Measurements from ENCODE around the gene EFEMP2.

Gene EFEMP2

GRCh38 chr11:65883786-65884715 is 11.5 kb upstream of the EFEMP2 start:
- no peak overlapping the region for H3K4me3 ChIP-seq (replicated peaks in 1 of 2; ENCODE audit: low read depth in 2 of 2, low read length in 2 of 2)
- no peak for TF ChIP-seq CTCF (IDR thresholded peaks at IDR 0.05; ENCODE audit: low read depth, low read length)
- no peak for DNase-seq (ENCODE audit: low read depth in 2 of 2)

- no peak for DNase-seq (ENCODE audit: low read depth in 2 of 2)
- TF ChIP-seq CTCF (IDR thresholded peaks at IDR 0.05; ENCODE audit: low read depth, low read length): no peak
- no peak overlapping the region for H3K4me3 ChIP-seq (replicated peaks in 1 of 2; ENCODE audit: low read depth in 2 of 2, low read length in 2 of 2)
Measured at GRCh38 chr11:65883058-65883761, 10.6 kb upstream of the EFEMP2 start.

GRCh38 chr11:65882120-65883057 is 9.8 kb upstream of the EFEMP2 start:
- H3K4me3 ChIP-seq (replicated peaks in 1 of 2; ENCODE audit: low read depth in 2 of 2, low read length in 2 of 2): no peak overlapping the region
- no peak for TF ChIP-seq CTCF (IDR thresholded peaks at IDR 0.05; ENCODE audit: low read depth, low read length)

GRCh38 chr11:65880844-65881421 is 8.3 kb upstream of the EFEMP2 start:
- H3K4me3 ChIP-seq (replicated peaks in 1 of 2; ENCODE audit: low read depth in 2 of 2, low read length in 2 of 2): no peak overlapping the region
- TF ChIP-seq CTCF (IDR thresholded peaks at IDR 0.05; ENCODE audit: low read depth, low read length): no peak
- DNase-seq (ENCODE audit: low read depth in 2 of 2): no peak

More at GRCh38 chr11:65882120-65883057, 9.8 kb upstream of the EFEMP2 start:
- no peak for DNase-seq (ENCODE audit: low read depth in 2 of 2)

GRCh38 chr11:65880027-65880426 is 7.4 kb upstream of the EFEMP2 start:
- no peak for DNase-seq (ENCODE audit: low read depth in 2 of 2)
- no peak overlapping the region for H3K4me3 ChIP-seq (replicated peaks in 1 of 2; ENCODE audit: low read depth in 2 of 2, low read length in 2 of 2)
- no peak for TF ChIP-seq CTCF (IDR thresholded peaks at IDR 0.05; ENCODE audit: low read depth, low read length)

GRCh38 chr11:65879617-65880016 is 7.0 kb upstream of the EFEMP2 start, which contains the start of gene CTSW:
Gene CTSW (plus strand): TSS chr11:65879837. CDS start chr11:65879855, 18 bp downstream.
- TF ChIP-seq CTCF (IDR thresholded peaks at IDR 0.05; ENCODE audit: low read depth, low read length): no peak
- no peak for DNase-seq (ENCODE audit: low read depth in 2 of 2)
- no peak within 1 kb of the TSS for H3K4me3 ChIP-seq (replicated peaks in 1 of 2; ENCODE audit: low read depth in 2 of 2, low read length in 2 of 2)

All from cardiac fibroblast (primary cell).